Measurements from ENCODE around the gene ILKAP. TPM values are rescaled to one million over a fixed set of nuclear protein-coding genes. Genes with fewer than 3 reads are reported as not detected.
A peak's percentile ranks its signal among the peaks of the same experiment; 100 is the strongest.

Gene ILKAP
- total RNA-seq, 1 experiment from 2014 or later = 41.5 TPM

- Histone ChIP-seq H2BK15ac (ENCODE audit: low read depth, low read length) (no peak overlapping the region), H2BK5ac (ENCODE audit: insufficient read length, low read length) (no peak overlapping the region), H3K27ac (ENCODE audit: insufficient read length, low read depth, low read length) (no peak overlapping the region), H3K4me2 (ENCODE audit: insufficient read depth, insufficient read length, low read length) (no peak overlapping the region), H3K56ac (ENCODE audit: insufficient read length, low read depth, low read length) (no peak overlapping the region), H4K5ac (ENCODE audit: insufficient read length, low read depth, low read length) (no peak overlapping the region), H2BK120ac (ENCODE audit: low read depth, low read length, poor library complexity, severe bottlenecking) (no peak overlapping the region), H4K8ac (replicated peaks; ENCODE audit: insufficient read length, low read depth, low read length) (no peak overlapping the region), H4K20me1 (ENCODE audit: control insufficient read depth, insufficient read depth, insufficient read length) (no peaks in the 10 kb centered on the region), H3T11ph (ENCODE audit: low read length) (no peak overlapping the region), H2AFZ (ENCODE audit: low read length) (no peak overlapping the region), H3K9ac (ENCODE audit: extremely low read depth, insufficient read length, low read length) (no peak overlapping the region), H3K14ac (ENCODE audit: insufficient read depth, low read length) (no peak overlapping the region), H3K4me1 (ENCODE audit: insufficient read depth, low read length) (no peaks in the 10 kb centered on the region), H3K79me1 (ENCODE audit: insufficient read depth, low read depth, low read length, poor library complexity, severe bottlenecking) (no peaks in the 10 kb centered on the region), H3K9me3 (ENCODE audit: control insufficient read depth, low read depth, low read length) (no peaks in the 10 kb centered on the region), H4K91ac (ENCODE audit: insufficient read length, low read depth, low read length) (no peak overlapping the region), H2AK5ac (ENCODE audit: insufficient read length, low read length) (no peak overlapping the region), H2BK12ac (ENCODE audit: insufficient read length, low read depth, low read length) (no peak overlapping the region), H3K27me3 (ENCODE audit: insufficient read depth, low read length) (no peaks in the 10 kb centered on the region), H3K79me2 (ENCODE audit: insufficient read depth, low read length) (no peaks in the 10 kb centered on the region), H3K23me2 (ENCODE audit: insufficient read length, low read depth, low read length, poor library complexity, severe bottlenecking) (no peaks in the 10 kb centered on the region), H3K4ac (ENCODE audit: low read depth, low read length) (no peak overlapping the region), H3K23ac (ENCODE audit: insufficient read length, low read depth, low read length) (no peak overlapping the region), H3K18ac (ENCODE audit: insufficient read length, low read depth, low read length) (no peak overlapping the region), H2BK20ac (ENCODE audit: low read depth, low read length, poor library complexity, severe bottlenecking) (no peak overlapping the region)
- Mint-ChIP-seq H3K9me3 (no peaks in the 10 kb centered on the region), H3K4me1 (peaks cover 6 to 10% of the 10 kb centered on the region in 2 experiments), H3K4me3 (no peak overlapping the region), H3K27ac (no peak overlapping the region), H3K27me3 (ENCODE audit: low read depth) (no peaks in the 10 kb centered on the region), H3K36me3 (ENCODE audit: insufficient read depth in 1 of 3, low read depth in 3 of 3) (no peaks in the 10 kb centered on the region; a peak in 2 of 7 replicates)
- no CpG with 5 or more reads among the region's 16 CpGs for WGBS (ENCODE audit: extremely low coverage, insufficient read length, low lambda C conversion rate)
- DNase-seq = peak; percentile 58
- TF ChIP-seq, protein P1, sequence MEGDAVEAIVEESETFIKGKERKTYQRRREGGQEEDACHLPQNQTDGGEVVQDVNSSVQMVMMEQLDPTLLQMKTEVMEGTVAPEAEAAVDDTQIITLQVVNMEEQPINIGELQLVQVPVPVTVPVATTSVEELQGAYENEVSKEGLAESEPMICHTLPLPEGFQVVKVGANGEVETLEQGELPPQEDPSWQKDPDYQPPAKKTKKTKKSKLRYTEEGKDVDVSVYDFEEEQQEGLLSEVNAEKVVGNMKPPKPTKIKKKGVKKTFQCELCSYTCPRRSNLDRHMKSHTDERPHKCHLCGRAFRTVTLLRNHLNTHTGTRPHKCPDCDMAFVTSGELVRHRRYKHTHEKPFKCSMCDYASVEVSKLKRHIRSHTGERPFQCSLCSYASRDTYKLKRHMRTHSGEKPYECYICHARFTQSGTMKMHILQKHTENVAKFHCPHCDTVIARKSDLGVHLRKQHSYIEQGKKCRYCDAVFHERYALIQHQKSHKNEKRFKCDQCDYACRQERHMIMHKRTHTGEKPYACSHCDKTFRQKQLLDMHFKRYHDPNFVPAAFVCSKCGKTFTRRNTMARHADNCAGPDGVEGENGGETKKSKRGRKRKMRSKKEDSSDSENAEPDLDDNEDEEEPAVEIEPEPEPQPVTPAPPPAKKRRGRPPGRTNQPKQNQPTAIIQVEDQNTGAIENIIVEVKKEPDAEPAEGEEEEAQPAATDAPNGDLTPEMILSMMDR (conservative IDR thresholded peaks at IDR 0.05) = no peak
Observed at GRCh38 chr2:238151628-238152235, 51.8 kb downstream of the ILKAP start.

All from H9 (cell line).